OCI-M1 (cell line): Measurements from ENCODE around the gene MSTO1.
A peak's percentile ranks its signal among the peaks of the same experiment; 100 is the strongest.
"Not testable (repeated sequence)": the region's sequence is repeated elsewhere in the genome, so short reads cannot be mapped to it uniquely, and the experiment has no call there.

Experiments used
- DNase-seq: peaks from one replicate; lab custom pipeline; 2025; lab: John Stamatoyannopoulos, UW

MSTO1 gene

DNA sequence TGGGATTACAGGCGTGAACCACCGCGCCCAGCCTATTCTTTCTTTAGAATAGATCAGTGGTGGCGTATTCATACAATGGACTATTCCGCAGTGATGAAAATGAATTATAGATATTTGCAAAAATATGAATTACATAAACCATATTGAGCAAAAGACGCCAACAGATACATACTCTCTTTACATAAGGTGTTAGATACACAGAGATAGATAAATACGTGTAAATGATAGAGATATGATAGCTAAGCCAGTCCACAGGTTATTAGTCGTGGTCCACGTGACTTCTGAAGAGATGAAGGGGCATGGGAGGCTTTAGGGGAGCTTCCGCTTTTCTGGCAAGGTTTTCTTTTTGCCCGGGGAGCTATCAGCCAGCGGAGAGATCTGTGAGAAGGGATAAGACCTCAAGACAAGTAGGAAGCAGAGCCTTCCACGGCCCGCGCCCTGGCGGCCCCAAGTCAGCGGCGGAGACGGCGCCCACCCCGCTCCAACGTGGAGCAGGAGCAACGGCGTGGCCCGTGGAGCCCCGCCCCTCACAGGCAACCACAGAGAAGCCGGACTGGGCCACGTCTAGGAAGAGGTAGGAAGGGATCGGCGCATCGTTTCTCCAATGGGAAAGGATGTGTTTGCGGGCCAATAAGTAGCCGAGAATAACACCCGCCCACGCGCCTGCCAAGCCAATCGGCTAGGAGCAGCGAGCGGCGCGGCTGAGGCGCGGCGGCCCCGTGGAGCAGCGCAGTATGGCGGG, at the start of gene MSTO1:
Gene MSTO1 (plus strand): TSS at position 704 of the 742 bp plus-strand sequence. CDS start 31 bp downstream, at position 735.
- DNase-seq: peak; percentile 99

DNA sequence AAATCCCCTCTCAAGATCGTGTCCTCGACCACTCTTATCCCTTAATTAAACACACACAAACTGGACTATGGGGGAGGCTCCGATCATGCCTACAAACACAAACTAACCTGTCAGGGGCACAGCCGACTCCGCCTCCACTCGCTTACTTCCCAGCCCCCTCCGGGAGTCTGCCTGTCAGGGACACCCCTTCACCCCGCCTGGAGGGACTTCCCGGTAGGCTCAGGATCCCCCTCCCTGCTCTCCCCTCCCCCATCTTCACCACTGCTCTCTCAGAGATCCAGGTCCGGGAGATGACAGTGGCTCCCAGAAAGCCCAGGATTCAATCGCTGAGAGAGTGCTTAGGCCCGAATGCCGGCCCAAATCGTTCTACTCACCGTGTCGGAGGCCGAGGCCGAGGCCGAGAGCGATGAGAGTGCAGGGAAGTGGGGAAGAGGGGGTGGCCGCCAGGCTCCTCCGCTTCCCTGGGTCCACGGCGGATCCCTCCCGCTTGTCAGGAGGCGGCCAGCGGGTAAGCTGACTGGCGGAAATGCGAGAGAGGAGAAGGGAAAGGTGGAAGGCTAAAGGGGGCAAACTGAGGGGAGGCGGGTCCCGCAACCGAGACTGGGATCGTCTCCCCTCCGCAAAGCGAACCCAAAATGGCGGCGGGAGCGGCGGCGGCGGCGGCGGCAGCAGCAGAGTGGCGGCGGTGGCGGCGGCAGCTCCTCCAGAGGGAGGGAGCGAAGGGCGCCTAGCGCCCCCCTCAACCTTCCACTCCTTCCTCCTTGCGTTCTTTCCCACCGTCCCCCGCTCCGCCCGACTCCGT, 48.0 kb upstream of the MSTO1 start:
- peak; percentile 63 for DNase-seq

DNA sequence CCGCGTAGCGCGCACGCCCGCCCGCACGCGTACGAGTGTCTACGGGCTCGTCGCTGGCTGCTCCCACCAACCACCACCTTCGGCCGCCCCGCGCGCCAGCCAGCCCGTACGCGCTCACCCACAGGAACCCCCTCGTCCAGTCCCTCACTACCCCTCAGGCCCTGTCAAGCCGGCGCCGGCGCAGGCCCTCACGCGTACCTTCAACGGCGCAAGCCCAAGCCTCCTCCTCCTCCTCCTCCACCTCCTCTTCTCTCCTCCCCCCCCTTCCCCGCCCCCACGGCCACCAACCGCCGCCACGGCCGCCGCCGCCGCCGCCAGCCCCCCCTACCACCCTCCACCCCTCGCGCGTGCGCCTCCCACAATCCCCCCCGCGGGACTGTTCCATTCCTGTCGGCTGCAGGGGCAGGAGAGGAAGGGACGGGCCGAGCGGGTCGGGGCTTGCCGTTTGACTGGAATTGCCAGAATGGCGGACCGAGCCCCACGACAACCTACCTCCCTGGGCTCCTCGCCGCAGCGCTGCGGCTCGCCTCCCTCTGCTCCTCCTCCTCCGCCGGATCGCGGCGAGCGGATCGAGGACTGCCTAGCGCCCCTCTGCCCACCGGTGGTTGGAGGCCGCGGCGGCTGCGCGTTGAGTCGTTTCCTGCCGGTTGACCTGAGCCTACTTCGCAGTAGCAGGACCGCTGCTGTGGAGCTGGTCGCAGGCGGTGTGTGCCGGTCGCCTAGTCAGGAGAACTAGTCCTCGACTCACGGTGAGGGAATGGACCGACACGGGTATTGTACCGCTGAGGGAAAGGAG, 47.2 kb upstream of the MSTO1 start, which contains the start of gene ASH1L:
Gene ASH1L (minus strand): TSS at position 223 of the 796 bp plus-strand sequence. CDS start 41,284 bp downstream, outside the sequence.
- DNase-seq: peak; percentile 98

DNA sequence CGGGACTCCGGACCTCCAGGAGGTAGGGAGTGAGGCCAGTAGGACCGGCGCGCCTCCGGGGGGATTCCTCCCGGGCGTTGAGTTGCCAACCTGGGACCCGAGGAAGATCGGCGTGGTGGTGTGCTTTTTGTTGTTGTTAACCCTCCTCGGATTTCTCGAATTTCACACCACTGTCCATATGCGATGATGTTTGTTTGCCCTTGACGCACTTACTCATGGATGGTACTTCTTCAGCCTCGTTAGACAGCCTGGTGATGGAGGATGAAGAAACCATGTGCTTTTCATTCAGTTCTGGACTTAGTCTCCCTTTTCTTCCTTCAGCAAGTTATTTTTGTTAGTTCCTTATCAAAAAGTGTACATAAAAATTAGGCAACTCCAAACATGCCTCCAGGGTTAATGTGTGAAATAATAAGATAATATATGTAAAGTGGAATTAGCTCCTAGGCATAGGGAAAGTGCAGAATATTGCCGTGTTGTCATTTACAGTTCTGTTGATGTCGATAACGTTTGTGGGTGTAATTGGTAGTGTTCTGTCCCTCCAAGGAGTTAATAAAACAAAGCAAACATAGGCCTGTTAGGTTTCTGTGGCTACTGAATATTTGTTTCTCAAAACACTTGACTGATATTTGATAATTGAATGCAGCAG, 46.5 kb upstream of the MSTO1 start:
- DNase-seq: peak; percentile 64

DNA sequence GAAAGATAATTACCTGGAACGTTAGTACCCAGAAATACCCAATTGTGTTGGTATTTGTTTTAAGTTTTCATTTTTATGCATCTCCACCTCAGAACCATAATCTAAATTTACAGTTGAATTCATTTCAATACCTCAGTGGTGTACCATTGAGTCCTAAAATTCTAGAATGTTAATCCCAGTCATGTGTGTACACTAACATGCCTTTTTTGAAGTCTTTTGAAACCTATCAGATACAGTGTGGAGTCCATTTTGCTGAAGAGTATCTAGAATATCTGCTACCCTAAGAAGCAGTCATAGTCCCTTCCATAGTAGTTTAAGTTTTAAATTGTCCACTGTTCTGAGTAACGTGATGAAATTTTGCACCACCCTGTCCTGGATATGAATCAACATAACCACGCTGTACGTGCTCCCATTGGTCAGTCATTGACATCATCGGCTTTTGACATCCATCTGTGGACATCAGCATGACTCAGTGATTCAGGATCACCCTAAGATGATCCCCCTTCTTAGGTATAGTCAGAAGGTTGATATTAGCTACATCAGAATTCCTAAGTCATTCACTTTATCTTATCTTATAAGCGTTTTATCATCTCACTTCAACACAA, 39.9 kb upstream of the MSTO1 start:
- DNase-seq: no peak

DNA sequence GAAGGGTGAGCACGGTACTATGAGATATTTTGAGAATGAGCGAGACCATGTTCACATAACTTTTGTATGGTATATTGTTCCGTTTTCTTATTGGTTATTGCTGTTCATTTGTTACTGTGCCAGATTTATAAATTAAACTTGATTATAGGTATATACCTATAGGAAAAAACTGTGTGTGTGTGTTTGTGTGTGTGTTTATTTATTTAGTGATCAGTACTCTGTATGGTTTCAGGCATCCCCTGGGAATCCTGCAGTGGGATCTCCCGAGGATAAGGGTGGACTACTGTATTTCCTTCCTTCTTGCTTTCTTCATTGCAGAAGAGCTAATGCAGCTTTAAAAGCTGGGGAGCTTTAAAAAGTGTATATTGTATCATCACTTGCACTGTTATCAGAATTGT, 39.4 kb upstream of the MSTO1 start:
- DNase-seq: no peak

DNA sequence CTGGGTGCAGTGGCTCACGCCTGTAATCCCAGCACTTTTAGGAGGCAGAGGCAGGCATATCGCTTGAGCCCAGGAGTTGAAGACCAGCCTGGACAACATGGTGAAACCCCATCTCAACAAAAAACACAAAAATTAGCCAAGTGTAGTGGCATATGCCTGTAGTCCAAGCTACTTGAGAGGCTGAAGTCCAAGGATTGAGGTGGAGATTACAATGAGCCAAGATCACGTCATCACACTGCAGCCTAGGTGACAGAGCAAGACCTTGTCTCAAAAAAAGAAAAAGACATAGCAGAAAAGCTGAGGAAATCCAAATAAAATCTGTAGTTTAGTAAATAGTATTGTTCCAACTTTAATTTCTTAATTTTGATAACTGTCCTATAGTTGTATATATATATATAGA, 35.9 kb upstream of the MSTO1 start:
- no peak for DNase-seq

DNA sequence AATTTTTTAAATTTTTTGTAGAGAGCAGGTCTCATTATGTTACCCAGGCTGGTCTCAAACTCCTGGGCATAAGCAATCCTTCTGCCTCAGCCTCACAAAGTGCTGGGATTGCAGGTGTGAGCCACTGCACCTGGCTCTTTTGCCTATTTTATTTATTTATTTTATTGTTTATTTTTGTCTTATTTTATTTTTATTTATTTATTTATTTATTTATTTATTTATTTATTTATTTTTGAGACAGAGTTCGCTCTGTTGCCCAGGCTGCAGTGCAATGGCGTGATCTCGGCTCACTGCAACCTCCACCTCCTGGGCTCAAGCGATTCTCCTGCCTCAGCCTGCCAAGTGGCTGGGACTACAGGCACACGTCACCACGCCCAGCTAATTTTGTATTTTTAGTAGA, 34.4 kb upstream of the MSTO1 start:
- not testable (repeated sequence) for DNase-seq

DNA sequence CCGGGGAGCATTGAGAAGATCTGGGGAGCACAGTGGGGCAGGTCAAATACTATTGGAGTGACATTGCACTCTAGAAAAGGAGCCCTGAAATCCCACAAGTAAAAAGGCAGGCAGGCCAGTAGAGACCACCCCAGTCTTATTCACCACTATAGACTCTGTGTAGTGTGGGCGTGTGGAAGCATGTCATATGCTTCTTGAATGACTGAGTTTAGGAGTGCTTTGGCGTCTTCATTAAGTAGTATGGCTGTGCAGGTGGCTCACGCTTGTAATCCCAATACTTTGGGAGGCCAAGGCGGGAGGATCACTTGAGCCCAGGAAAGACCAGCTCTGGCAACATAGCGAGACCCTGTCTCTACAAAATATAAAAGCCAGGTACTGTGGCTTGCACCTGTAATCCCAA, 26.2 kb upstream of the MSTO1 start:
- not testable (repeated sequence) for DNase-seq

DNA sequence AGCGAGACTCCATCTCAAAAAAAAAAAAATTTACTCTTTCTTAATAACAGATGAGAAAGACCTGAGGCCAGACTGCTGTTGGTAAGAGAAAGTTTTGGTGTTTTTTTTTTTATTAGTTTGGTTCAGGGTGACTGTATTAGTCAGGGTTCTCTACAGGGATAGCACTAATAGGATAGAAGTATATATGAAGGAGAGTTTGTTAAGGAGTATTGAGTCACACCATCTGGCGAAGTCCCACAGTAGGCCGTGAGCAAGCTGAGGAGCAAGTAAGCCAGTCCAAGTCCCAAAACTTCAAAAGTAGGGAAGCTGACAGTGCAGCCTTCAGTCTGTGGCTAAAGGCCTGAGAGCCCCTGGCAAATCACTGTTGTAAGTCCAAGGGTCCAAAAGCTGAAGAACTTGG, 20.7 kb upstream of the MSTO1 start:
- not testable (repeated sequence) for DNase-seq

DNA sequence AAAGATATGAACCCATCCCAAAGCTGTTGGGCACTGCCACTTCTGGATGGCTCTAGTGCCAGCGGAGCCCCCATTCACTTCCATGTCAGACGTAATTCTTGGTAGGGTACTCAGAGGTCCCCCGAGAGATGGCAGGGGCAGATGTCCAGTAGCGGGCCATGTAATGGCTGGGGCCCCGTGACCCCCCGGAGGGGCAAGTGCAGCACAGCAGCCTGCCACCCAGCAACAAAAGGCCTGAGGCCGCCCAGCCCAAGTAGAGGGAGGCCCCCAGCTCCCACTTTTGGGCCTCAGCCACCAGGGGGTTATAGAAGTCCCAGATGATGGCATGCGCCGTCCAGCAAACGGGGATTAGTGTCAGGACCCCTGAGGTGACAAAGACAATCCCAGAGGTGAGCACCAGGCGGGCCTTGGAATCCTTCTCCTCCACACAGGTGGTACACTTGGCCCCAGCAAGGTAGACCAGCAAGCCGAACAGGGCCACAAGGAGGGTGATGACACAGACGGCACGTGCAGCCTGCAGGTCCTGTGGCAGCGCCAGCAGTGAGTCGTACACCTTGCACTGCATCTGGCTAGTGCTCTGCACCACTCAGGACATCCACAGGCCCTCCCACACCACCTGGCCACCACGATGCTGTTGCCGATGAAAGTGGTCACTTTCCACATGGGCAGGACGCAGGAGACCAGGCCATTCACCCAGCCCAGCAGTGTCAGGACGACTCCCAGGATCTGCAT, 19.3 kb upstream of the MSTO1 start:
- DNase-seq: not testable (repeated sequence)

DNA sequence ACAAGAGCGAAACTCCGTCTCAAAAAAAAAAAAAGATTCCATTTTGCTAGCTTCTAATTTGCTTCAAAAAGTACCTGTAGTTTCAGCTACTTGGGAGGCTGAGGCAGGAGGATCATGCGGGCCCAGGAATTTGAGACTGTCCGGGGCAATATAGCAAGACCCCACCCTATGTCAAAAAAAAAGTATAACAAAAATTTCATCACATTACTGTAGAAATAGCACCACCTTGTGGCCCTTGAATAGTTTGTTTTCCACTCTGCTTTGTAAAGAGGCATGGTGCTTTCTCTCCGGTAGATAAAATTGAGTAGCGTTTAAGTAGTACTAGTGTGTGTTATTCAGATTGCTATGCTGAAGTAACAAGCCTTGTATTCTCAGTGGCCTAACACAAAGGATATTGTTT, 18.2 kb upstream of the MSTO1 start:
- DNase-seq: peak; percentile 84

DNA sequence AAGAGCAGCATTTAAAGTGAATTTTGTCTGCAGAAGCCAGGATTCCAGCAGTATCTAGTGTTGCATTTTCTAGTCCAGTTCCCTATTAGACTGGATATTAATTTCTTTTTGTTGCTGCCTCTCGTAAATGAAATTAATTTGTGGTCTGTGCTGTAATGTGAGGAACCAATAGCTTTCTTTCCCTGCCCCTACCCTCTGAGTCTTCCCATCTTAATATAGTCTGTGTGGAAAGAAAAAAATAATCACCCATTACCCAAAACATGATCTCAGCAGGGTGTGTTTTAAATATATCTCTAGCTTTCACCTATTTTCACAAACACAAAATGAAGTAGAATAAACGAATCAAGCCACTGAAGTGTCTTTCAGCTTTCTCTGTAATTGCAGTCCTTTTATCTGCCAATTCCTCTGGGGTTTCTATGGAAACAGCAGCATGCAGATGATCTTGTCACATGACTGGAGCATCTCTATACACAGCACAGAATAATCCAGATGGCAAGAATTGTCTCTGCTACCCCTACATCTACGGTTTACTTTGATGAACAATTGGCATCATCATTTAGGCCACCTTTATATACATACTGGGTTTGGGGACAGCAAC, 14.0 kb upstream of the MSTO1 start:
- DNase-seq: not testable (repeated sequence)

DNA sequence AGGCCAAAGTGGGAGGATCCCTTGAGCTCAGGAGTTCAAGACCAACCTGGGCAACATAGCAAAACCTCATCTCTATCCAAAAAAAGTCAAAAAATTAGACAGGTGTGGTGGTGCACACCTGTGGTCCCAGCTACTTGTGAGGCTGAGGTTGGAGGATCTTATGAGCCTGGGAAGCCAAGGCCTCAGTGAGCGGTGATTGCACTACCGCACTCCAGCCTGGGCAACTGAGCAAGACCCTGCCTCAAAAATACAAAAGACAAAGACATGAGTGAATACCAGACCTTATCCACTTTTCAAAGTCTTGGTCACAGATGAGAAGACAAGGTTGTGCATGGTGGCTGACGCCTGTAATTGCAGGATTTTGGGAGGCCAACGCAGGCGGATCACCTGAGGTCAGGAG, 13.2 kb upstream of the MSTO1 start:
- DNase-seq: no peak

DNA sequence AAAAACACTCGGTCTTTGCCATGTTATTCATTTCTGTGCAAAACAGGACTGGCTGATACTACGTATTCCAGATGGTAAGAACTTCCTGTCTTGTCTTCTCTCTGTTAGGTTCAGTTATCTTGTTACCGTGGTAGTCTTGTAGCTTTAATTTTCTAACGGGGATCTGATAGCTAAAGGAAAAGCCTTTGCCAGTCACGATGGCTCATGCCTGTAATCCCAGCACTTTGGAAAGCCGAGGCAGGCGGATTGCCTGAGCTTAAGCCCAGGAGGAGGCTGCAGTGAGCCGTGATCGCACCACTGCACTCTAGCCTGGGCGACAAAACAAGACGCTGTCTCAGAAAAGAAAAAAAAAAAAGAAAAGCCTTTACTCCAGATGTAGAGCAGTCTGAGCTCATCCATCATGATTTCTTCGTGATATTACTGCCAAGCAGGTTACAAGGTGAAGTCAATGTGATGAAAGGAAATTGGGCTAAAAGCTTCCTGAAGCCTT, 11.1 kb upstream of the MSTO1 start:
- DNase-seq: peak; percentile 26

DNA sequence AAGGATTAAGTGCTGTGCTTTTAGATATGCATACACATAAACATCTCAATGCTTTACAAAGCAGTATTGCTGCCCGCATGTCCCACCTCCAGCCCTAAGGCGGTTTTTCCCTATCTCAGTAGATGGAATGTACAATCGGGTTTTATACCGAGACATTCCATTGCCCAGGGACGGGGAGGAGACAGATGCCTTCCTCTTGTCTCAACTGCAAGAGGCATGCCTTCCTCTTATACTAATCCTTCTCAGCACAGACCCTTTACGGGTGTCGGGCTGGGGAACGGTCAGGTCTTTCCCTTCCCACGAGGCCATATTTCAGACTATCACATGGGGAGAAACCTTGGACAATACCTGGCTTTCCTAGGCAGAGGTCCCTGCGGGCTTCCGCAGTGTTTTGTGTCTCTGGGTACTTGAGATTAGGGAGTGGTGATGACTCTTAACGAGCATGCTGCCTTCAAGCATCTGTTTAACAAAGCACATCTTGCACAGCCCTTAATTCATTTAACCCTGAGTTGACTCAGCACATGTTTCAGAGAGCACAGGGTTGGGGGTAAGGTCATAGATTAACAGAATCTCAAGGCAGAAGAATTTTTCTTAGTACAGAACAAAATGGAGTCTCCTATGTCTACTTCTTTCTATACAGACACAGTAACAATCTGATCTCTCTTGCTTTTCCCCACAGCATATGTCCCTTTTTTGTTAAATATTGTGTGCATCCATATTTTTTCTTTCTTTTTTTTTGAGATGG, 10.0 kb upstream of the MSTO1 start:
- DNase-seq: not testable (repeated sequence)

DNA sequence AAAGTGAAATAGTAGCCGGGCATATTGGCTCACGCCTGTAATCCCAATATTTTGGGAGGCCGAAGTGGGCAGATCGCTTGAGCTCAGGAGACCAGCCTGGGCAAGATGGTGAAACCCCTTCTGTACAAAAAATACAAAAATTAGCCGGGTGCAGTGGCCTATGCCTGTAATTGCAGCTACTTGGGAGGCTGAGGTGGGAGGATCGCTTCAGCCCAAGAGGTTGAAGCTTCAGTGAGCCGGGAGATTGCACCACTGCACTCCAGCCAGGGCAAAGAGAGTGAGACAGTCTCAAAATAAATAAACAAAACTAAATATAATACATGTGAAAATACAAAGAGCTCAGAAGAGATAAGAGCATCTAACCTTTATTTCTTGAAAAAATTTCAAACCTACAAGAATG, 2.3 kb upstream of the MSTO1 start:
- DNase-seq: no peak

DNA sequence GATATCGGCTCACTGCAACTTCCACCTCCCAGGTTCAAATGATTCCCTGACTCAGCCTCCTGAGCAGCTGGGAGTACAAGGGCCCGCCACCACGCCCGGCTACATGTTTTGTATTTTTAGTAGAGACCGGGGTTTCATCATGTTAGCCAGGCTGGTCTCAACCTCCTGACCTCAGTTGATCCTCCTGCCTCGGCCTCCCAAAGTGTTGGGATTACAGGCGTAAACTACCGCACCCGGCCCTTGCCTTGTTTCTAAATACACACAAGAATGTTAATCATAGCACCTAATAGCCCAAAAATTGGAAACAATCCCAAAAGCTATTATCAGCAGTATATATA, 1.2 kb upstream of the MSTO1 start:
- no peak for DNase-seq

DNA sequence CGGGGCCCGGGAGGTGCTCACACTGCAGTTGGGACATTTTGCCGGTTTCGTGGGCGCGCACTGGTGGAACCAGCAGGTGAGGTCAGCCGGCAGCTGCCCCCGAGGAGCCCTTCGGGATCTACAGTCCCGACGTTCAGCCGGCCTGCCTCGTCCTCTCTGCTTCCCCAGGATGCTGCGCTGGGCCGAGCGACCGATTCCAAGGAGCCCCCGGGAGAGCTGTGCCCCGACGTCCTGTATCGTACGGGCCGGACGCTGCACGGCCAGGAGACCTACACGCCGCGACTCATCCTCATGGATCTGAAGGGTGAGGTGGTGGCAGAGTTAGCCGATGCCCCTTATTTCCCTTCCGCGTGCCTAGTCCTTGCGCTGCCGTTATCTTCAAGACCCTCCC, 234 bp downstream of the MSTO1 start:
- DNase-seq: not testable (repeated sequence)

DNA sequence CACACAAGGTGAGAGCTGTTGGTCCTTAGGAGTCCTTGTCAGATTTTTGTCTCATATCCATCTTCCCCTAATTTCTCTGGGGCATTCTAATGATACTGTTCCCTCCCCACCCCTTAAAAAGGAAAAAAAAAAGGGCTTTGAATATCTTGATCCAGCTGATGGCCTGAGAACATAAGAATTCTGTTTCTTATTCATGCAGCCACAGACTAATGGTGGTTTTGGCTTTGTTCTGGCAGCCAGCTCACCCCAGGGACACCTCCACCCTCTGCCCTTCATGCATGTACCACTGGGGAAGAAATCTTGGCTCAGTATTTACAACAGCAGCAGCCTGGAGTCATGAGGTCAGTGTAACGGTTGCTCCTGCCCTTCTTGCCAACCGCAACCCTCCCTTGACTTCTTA, 3.2 kb downstream of the MSTO1 start:
- DNase-seq: not testable (repeated sequence)
